NB4 (cell line): ENCODE data around the gene HAUS7.

Experiments
- DNase-seq: peaks from one replicate; pipeline ENCODE4 v3.0.0; 2010; ENCODE audit warnings: low read depth
- H3K4me3 ChIP-seq: one replicate; pipeline ENCODE4 v1.5.1; 2011; ENCODE audit warnings: mild to moderate bottlenecking, low read depth, low read length, moderate library complexity
- CTCF ChIP-seq: IDR thresholded peaks from one replicate; pipeline ENCODE4 v1.5.1; 2012; ENCODE audit warnings: low read depth, low read length
- MAX ChIP-seq: IDR thresholded peaks from 2 replicates; pipeline ENCODE4 v1.6.1; 2011; ENCODE audit warnings: low read depth, low read length
- MYC ChIP-seq: IDR thresholded peaks from 2 replicates; pipeline ENCODE4 v1.6.1; 2011; ENCODE audit warnings: low read depth, low read length
- POLR2A ChIP-seq: IDR thresholded peaks from 2 replicates; pipeline ENCODE4 v1.6.1; 2011; ENCODE audit warnings: mild to moderate bottlenecking; ENCODE audit not compliant: insufficient read length; ENCODE audit errors: extremely low read depth

HAUS7 gene

GRCh38 chrX:153443476-153444332, 26.7 kb downstream of the HAUS7 start:
- no peak for TF ChIP-seq MYC
- no peak for TF ChIP-seq MAX
- TF ChIP-seq POLR2A: no peak
- no peak for TF ChIP-seq CTCF
- no peak overlapping the region for H3K4me3 ChIP-seq
- no peak for DNase-seq

- H3K4me3 ChIP-seq: no peak overlapping the region
- no peak for TF ChIP-seq MAX
- TF ChIP-seq POLR2A: no peak
- TF ChIP-seq MYC: no peak
- TF ChIP-seq CTCF: no peak
- no peak for DNase-seq
Observed at GRCh38 chrX:153442463-153442862, 27.9 kb downstream of the HAUS7 start.

GRCh38 chrX:153441981-153442380, 28.4 kb downstream of the HAUS7 start:
- TF ChIP-seq CTCF: no peak
- no peak for TF ChIP-seq MAX
- no peak for TF ChIP-seq MYC
- no peak for TF ChIP-seq POLR2A
- no peak overlapping the region for H3K4me3 ChIP-seq
- no peak for DNase-seq

GRCh38 chrX:153441296-153441695, 29.1 kb downstream of the HAUS7 start:
- no peak overlapping the region for H3K4me3 ChIP-seq
- TF ChIP-seq MAX: no peak
- TF ChIP-seq CTCF: no peak
- no peak for TF ChIP-seq MYC
- no peak for TF ChIP-seq POLR2A
- DNase-seq: no peak

GRCh38 chrX:153440556-153441135, 29.7 kb downstream of the HAUS7 start:
- DNase-seq: no peak
- H3K4me3 ChIP-seq: no peak overlapping the region
- TF ChIP-seq POLR2A (no peak), MYC (no peak), CTCF (no peak), MAX (no peak)

GRCh38 chrX:153439977-153440376, 30.4 kb downstream of the HAUS7 start:
- DNase-seq: no peak
- H3K4me3 ChIP-seq: no peak overlapping the region
- TF ChIP-seq MAX (no peak), MYC (no peak), CTCF (no peak), POLR2A (no peak)
